Activated CD8-positive, alpha-beta memory T cell treated with anti-CD3 and anti-CD28 coated beads for 24 hours (primary cell): ENCODE measurements around the gene FBXL2.
"Not testable (repeated sequence)": the region's sequence is repeated elsewhere in the genome, so short reads cannot be mapped to it uniquely, and the experiment has no call there.

Experiments
- DNase-seq: peaks from one replicate; pipeline ENCODE4 v3.0.0-alpha.2; 2020

FBXL2 gene

DNA sequence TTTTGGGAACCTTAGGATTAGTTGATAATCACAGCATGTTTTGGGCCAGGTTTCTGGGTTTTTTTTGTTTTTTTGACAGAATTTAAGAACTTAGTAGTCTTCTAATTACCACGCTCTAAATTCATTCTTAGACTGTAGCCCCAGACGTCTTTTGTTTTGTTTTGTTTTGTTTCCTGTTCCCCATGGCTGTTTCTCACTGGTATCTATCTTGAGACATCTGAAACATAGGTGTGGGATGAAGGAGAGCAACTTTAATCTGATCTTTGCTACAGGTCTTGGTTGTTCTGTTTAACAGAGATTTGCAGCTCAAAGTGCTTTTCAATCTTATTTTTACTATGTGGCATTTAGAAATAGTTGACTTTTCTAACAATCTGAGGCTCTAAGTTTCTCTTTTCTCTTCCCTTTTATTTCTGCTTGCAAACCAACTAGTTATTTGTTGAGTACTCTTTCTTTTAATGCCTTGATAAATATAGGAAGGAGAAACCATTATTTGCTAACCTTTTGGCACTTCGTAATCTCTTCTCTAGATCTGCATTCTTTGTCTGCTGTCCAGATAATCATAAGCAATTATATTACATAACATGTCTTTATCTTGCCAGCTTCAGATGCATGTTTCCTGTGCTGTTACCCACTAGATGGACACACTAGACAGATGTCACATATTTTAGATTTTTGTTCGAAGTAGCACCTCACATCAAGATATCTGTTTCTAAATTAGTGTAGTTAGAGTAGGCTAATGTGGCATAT is 40.9 kb downstream of the FBXL2 start:
- no peak for DNase-seq

DNA sequence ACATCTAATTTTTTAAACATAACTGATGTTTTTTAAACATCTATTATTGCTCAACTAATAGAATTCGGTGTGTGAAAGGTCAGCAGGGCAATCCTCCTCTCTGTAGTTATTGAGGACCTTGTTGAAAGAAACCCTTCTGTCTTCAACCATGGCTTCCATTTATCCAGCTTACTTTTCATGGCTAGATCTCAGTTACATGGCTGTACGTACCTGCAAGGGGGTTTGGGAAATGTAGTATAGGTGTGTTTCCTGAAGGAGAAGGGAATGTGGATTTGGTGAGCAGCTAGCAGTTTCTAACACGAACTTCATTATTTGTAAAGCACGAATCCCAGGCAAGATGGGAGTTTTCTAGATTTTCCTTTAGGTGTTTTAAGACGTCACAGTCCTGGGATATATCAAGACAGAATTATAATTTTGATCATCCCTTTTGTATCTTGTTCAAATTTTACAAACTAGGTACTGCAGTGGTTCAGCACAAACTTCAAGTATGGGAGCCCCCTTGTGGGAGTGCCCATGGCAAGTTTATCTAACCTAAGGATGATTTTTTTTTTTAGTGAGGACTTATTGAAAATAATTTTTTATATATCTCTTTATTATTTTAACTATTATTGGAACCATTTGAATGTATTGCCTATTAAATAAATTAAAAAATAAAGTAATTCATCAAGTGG is 41.6 kb downstream of the FBXL2 start:
- DNase-seq, result no peak

DNA sequence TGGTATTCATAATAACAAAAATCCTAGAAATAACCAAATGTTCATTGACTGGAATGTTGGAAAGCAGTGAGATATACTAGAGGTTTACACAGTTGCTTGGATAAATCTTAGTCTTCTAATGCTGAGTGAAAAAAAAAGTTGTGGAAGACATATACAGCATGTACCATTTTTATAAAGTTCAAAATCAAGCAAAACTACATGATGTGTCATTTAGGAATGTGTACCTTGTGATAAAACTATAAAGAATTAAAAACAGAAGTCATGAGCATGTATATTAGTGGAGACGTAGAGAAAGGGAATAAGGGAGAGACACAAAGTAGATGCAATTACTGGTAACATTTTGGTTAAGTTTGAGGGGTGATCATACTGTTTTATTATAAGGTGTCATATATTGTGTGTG is 45.2 kb downstream of the FBXL2 start:
- DNase-seq, result no peak

DNA sequence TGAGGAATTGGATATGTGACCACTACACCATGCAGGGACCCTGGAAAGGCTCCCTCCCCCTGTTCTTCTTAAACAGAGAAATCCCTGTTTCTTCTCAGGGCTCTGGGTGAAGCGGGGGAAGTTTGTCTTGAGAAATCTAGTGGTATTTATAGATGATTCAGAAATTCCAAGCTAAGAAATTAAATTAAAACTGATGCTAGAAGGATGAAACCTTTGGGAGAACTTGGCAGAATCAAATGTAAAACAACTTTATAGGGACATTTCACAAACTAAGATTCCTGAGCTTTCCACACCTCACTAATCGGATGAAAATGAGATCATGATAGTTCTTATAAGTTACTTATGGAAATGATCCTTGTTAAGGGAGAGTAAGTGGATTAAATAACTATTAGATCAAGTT is 54.2 kb downstream of the FBXL2 start:
- no peak for DNase-seq

DNA sequence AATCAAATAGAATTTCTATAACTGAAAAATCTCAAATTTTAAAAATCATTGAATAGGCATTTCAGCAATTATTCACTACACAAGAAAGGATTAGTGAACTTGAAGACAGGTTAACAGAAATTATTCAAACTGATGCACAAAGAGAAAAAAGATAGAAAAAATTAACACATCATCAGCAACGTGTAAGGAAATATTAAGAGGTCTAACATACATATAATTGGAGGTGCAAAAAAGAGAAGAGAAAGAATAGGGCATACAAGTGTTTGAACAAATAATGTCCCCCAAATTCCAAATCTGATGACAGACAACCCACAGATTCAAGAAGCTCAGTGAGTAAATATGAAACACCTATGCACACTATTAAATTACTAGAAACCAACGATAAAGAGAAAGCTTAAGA is 57.1 kb downstream of the FBXL2 start:
- DNase-seq, result no peak

DNA sequence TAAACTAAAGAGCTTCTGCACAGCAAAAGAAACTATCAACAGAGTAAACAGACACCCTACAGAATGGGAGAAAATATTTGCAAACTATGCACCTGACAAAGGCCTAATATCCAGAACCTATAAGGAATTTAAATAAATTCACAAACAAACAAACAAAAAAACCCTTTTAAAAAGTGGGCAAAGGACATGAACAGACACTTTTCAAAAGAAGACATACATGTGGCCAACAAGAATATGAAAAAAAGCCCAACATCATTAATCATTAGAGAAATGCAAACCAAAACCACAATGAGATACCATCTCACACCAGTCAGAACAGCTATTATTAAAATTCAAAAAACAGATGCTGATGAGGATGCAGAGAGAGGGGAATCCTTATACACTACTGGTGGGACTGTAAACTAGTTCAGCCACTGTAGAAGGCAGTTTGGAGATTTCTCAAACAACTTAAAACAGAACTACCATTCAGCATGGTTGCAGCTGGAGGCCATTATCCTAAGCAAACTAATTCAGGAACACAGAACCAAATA is 61.8 kb downstream of the FBXL2 start:
- DNase-seq, result not testable (repeated sequence)

DNA sequence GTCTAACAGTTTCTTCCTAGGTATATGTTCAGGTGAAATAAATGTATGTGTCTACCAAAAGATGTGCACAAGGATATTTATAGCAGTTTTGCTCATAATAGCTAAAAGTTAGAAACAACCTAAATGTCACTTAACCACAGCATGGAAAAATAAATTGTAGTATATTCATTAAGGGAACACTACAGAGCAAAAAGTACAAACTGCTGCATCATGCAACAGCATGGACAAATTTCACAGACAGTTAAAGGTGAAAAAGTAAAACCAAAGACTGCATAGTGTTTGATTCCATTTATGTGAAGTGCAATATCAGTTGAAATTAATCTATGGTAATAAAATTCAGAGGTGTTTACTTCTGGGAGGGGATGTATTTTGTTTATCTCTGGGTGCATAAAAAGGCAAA is 62.5 kb downstream of the FBXL2 start:
- no peak for DNase-seq

DNA sequence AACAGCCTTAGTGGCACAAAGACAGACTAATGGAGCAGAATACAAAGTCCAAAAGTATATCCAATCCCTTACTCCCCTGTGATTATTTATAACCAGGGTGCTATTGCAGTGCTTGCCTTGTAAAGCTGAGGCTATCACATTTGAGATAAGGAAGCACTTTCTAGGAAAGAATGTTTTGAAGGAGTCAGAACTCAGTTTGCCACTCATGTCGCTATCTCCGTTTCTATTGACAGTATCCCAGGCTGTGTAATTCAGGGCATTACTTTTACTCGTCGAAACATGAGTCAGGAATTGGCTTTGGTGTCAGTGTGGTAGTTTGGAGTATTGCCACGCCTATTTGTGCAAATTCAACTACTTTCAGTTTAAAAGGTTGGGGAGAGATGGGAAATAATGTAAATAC is 78.4 kb downstream of the FBXL2 start:
- DNase-seq, result no peak

DNA sequence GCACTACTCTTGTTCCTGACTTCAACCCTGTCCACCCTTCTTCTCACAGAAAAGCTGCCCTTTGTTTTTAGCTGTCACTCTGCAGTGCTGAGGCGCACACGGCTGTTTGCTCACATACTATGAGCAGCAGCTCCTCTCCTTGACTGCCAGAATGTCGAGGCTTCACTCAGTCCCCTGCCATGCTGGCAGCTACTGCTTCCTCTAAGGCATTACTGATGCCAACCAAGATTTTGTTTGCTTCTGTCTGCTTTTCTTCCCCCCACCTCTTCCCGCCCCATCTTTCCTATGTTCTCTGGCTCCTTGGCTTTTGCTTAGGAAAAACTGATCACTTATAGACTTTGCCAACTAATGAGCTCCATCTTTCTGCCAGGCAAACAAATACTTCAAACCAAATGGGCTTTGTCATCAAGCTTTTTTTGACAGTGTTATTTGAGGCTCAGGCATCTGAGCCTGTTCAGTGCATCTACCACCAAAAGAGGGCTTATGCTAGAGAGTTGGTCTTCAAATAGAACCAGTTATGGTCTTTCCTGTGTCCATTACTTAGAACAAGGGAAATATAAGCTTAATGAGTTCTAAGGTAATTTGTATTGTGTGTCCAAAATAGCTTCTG is 81.0 kb downstream of the FBXL2 start:
- DNase-seq, result no peak

DNA sequence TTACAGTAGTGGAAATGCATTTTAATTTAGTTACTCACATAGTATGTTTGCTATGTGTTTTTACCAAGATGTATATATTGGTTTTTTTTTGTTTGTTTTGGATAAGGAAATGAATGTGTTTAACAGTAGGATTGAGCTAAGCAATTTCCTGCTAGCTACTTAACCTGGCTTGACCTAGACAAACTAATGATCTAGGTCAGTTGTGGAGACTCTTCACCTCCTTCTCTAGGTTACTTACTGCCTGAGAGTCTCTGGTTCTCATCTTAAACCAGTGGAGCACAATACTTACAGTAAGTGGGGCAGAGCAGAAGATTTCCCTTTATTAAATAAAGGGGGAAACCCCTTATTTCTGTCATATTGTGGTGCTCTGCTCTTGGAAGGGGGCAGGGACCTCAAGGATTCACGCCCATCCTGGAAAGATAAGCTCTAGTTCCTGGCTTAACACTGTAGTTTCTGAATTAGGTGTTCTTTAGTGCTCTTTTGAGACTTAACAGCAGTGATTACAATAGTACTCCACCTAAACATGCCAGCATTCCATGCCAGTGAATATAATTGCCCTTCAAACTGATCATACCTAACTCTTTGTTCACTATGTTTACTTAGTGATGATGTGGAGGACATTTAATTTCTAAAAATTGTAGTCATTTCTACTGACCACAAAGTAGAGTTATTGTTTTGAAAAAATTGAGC is 83.0 kb downstream of the FBXL2 start:
- DNase-seq, result no peak

DNA sequence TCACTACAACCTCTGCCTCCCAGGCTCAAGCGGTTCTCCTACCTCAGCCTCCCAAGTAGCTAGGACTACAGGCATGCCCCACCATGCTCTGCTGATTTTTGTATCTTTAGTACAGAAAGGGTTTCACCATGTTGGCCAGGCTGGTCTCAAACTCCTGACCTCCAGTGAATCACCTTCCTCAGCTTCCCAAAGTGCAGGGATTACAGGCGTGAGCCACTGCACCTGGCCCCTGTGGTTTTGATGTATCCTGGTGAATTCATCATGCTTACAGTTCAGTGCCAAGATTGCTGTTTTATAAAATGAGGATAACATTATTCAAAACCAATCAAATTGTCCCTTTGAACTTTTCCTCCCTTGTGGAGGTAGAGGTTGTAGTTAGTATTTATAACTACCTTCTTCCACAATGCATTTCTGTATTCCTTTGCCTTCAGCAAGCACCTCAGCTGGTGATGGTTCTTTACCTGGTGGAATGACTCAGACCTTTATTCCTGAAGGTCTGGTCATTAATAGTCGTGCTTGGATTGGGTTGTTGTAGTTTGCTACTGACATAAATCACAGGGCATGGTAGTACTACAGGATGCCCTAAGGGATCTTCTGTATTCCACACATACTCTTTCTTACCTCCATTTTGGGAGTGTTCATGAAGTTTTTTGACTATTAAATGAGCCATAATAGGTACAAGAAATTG is 86.0 kb downstream of the FBXL2 start:
- DNase-seq, result no peak

DNA sequence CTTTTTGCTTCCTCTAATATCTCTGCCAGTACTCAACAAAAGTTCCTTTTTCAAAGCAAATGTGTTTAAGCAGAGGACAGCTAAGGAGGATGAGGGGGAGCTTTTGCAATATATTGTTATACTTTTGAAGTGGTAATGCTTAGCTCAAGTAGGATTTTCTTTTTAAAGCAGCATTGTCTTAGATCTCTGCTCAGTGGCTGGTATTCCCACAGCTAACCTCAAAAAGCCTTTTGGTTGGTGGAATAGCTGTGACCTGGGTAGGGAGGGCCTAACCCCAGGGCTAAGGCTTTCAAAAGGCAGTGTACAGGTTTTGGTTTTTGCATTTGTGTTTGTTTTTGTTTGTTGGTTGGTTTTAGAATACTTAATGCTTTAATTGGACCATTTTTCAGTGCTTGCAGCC is 86.8 kb downstream of the FBXL2 start:
- DNase-seq, result no peak

DNA sequence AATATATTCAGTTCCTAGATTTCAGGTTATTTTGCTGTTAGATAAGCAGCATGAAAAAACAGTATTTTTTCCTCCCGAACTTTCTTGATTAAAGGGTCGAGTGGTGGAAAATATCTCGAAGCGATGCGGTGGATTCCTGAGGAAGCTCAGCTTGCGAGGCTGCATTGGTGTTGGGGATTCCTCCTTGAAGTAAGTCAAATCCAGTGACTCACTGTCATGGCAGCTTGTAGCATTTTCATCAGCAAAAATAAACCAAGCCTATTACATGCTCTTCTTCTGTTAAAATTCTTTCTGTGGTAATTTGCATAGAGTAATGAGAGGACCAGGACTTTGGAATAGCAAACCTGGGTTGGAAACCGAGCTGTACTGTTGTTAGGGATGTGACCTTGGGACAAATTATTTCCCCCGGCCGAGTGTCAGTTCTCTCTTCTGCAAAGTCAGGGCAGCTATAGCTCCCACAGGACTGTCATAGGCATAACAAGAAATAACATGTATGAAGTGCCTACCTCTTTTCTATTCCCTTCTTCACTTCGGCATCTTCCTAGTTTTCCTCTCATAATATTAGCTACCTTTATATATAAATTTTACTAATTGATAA is 87.4 kb downstream of the FBXL2 start:
- no peak for DNase-seq

DNA sequence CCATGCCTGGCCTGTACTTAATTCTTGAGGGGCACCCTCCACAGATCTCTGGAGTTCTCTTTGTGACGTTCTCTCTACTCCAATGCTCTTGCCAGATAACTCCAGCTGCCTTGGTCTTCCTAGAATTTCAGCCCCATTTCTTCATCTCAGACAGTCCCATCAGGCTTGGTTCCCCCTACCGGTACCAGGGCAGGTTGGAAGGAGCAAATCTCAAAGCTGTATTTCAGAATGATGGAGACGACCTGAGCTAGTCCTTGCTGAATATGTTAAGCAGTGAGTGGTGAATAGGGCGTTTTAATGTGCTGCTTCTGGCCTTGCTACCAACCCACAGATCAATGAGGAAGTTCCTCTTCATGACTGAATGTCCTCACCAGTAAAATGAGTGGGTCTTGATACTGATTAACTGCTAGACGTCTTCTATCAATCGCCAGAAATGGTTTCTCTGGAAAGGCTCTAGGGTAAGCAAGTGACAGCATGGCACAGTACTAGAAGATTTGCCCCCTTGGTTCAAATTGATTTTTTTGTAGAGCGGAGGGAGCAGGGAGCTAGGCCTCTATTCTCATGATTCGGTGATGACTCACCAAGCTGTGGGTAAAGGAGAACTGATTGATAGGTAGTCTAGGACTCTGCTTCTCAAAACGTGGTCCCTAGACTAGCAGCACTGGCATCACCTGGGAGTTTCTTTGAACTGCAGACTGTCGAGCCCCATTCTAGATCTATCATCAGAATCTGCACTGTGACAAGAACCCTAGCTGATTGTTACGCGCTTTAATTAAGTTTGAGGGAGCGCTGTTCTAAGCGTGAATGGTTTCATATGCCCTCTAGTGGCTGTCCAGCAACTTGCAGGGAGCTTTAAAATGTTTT is 95.2 kb downstream of the FBXL2 start:
- peak; percentile 74 for DNase-seq

DNA sequence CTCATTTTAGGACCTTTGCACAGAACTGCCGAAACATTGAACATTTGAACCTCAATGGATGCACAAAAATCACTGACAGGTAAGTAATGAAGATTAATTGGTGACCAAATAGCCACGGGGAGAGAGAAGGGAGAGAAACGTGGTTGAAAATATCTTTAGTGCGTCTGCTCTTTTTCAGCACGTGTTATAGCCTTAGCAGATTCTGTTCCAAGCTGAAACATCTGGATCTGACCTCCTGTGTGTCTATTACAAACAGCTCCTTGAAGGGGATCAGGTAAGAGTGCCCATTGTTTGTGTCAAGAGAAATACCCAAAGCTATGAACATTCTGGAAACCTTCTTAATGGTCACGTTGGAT is 95.8 kb downstream of the FBXL2 start:
- DNase-seq, result no peak

DNA sequence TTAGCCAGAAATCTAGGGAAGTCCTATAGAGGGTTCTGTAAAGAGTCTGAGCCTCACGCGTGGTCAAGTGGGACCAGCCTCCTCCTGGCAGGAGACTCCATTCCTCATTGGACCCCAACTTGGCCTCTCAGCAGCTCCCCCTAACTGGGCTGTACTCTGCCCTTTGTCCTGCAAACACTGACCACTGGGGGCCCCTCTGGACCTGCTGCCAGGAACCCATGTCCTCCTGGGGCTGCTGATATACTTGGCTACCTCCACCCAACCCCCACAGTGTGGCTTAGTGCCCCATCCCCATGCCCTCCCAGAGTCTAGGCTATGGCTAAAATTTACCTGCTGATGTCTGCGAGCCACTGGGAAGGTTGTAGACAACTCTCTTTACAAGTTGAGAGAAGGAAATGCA is 100.2 kb downstream of the FBXL2 start:
- DNase-seq, result no peak

DNA sequence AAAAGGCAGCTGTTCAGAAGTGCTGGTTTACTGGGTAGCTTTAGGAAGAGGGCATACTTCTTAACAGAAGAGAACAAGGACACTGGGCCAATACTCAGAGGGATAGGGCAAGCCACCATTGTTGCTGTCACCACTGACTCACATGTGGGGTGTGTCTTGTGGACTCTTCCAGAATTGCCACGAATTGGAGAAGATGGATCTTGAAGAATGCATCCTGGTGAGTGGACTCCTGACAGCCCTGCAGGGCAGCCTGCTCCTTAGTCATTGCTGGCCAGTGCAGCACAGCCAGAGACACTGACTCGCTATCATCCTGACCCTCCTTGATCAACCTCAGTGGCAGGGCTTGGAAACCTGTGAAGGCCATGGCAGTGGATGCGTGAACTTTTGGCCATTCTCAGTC is 100.7 kb downstream of the FBXL2 start:
- DNase-seq, result no peak

DNA sequence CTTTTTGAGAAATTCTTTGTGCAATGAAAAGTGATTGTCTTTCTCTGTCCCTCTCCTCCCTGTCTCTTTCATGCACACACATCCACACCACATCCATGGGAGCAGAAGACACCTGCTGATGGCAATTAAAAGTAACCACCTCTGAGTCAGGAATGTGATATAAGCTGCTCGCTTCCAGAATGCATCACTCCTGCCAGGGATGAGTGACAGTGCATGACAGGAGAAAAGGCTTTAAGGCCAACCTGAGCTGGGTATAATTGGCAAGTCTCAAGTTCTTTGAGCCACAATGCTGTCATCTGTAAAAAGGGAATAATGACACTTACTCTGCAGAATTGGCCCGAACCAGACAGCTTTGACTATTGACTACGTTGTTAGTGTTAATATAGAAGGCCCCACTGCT is 103.4 kb downstream of the FBXL2 start:
- DNase-seq, result no peak

DNA sequence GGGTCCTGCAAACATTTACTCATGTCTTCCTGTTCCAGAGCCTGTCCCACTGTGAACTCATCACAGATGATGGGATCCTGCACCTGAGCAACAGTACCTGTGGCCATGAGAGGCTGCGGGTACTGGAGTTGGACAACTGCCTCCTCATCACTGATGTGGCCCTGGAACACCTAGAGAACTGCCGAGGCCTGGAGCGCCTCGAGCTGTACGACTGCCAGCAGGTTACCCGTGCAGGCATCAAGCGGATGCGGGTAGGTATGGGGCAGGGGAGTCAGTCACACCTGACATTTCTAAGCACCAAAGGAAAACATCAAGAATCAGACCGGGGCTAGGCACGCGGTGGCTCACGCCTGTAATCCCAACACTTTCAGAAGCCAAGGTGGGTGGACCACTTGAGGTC is 106.7 kb downstream of the FBXL2 start:
- DNase-seq, result no peak

DNA sequence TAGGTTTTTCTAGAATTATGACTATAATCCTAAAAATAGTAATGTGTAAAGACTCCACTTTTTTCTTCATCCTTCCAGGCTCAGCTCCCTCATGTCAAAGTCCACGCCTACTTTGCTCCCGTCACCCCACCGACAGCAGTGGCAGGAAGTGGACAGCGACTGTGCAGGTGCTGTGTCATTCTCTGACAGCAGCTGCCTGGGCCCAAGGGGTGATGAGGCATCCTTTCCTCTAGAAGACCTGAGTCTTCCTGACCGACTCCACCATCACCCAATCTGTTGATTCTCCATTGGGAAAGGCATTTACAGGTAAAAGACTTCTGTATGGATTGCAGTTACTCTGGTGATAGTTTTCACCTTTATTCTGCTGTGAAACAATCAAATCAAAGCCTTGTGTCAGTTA is 108.2 kb downstream of the FBXL2 start:
- no peak for DNase-seq

DNA sequence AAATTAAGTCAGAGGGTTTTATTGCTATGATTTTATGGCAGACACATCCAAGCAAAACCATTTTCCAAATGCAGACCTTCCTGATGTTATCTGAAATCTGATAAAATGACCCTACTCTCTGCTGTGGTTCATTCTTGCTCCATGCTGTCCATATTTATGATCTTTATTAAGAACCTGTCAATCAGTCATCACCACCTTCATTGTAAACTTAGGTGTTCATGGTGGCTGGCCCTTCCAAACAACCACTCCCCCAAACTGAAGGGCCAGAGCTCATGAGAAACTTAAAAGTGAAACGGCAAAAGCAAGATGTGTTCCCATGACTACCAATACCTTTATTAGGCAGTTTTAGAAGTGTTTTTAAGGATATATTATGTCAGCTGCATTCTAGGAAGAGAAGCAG is 109.4 kb downstream of the FBXL2 start:
- no peak for DNase-seq
